Activated CD4-positive, alpha-beta T cell treated with anti-CD3 and anti-CD28 coated beads for 1 hour (primary cell): ENCODE data around the gene CNFN.

Experiments used
- DNase-seq: peaks from one replicate; pipeline ENCODE4 v3.0.0-alpha.2; 2020

CNFN gene

DNA sequence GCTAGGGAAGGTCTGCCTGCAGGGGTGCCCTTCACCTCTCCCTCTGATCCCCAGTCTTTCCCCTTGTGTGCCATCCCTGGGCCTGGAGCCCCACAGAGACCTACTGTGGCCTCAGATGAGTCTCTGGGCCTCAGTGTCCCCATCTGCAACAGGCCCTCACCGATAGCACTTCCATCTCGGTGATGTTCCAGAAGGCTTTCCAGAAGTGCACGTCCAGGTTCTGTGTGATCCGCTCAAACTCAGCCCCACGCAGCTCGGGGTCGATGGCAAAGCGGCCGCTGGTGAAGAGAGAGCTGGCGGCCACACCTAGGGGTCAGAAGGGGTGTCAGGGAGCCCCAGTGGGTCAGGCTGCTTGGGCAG is 17.7 kb upstream of the CNFN start:
- DNase-seq = no peak

DNA sequence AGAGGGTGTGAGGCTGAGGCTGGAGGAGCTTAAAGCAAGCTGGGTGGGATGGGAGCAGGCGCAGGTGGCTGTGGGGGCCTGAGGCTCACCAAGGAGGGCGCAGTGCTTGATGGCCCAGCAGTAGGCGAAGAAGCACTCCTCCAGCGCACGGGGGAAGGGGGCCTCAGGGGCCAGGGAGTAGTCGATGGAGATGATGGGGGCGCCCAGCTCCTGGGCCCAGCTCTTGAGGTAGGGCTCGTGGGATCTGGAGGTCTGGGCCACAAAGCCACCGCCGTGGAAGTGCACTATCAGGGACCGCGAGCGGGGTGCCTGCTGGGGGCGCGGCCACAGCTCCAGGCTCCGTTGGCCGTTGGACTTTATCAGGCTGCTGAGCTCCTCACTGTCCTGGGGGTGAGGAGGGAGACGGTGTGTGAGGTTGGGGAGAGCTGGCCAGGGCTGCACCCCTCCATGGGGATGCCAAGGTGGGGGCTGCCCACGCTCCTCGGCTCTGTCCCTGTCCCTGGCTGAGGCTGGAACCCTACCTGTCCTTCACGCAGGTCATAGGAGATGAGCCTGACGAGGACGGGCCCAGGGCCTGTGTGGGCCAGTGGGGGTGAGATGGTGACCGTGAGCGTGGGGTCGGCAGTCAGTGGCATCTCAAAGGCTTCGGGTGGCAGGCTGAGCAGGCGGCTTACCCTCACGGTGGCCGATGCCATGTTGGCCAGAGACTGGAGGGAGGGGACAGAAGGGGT is 17.2 kb upstream of the CNFN start:
- no peak for DNase-seq

DNA sequence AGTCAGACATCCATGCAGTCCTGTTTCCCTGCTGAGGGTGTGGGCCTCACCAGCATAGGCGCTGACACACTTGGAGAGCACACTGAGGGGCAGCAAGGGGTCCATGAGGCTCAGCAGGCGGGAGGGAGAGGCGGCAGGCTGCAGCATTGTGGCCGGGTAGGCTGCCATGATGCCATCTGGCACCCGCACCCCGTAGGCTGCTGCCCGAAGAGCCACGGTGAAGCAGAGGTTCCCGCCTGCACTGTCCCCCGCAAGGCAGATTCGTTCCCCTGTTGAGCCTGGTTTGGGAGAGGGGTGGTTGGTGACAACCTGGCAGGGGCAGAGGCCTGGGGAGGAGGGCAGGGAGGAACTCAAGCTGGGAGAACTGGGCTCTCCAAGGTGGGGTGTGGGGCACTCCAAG is 16.0 kb upstream of the CNFN start:
- DNase-seq = no peak

DNA sequence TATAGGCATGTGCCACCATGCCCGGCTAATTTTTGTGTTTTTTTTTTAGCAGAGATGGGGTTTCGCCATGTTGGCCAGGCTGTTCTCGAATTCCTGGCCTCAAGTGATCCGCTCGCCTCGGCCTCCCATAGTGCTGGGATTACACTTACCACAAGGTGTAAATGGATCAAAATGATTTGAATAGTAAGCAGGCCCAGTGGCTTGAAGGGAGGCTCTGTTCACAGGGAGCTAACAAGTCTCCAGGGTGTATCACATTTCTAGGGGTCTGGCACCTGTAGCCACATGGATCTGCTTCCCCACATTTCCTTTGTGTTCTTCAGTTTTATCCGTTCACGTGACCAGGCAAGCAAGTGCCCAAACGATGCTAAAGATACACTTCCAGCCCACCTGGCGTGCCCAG is 13.5 kb upstream of the CNFN start:
- no peak for DNase-seq

DNA sequence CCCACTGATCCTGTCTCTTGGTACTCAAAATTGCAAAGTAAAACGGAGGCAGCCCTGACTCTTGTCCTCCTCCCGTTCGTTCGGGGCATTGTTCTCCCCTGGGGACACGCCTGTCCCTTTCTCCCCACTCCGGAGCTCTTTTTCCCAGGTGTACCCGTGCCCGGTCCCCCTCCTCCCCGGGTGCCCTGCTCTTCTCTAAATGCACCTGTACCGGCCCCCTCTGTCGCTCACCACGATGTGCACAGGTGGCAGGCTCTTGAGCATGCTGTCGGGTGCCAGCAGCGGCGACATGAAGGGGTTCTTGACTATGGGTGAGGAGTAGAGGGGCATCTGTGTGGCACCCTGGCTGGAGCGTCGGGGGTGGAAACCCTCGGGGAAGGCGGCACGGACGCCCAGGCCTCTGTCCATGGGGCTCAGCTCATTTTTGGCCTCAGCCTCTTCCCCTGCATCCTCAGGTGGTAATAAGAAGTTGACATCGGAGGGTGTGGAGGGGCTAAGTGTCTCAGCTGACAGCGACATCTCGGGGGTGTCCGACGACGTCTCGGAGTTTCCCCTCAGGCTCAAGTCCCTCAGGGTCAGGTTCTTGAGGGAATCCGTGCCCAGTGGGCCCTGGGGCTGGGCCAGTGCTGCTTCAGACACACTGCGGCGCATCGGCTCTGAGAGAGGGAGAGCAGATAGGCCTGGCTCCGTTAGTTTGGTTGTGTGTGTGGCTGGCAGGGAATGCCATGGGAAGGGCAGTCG is 12.4 kb upstream of the CNFN start:
- no peak for DNase-seq

DNA sequence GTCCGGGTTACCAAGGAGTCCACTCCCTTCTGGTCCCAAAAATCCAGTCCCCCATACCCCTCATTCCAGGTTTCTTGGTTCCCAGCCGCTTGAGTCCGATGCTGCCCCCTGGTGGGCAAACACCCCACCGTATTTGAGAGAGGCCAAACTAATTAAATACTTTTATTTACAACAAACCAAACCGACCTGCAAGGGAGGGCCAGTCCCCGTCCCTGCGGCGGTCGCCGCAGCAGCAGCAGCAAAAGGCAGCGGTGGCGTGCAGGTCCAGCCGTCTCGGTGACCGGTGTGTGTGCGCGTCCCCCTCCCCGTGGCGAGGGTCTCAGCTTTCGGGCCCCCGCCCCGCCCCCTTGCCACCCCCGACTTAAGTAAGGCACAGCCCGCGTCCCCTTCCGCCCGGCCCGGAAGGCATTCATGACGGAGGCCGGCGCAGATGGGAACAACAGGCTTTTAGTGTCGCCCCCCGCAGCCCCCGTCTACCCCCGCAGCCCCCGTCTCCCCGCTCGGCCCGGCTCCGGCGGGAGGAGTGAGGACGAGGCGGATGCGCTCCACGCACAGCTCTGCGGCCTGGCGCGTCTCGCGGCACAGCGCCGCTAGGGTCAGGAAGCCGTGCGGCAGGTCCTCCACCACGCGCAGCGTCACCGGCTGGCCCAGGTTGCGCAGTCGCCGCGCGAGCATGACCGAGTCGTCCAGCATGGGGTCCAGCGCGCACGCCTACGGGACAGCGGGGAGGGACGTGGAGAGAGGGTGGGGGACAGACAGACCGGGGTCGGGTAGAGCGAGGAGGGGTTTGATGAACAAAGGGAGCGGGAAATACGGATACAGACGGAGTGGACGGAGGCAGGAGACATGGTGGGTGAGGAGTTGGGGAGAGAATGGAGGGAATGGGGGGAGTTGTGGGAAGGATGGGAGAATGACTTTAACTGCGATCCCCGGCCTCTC is 11.5 kb upstream of the CNFN start:
- peak; percentile 58 for DNase-seq

DNA sequence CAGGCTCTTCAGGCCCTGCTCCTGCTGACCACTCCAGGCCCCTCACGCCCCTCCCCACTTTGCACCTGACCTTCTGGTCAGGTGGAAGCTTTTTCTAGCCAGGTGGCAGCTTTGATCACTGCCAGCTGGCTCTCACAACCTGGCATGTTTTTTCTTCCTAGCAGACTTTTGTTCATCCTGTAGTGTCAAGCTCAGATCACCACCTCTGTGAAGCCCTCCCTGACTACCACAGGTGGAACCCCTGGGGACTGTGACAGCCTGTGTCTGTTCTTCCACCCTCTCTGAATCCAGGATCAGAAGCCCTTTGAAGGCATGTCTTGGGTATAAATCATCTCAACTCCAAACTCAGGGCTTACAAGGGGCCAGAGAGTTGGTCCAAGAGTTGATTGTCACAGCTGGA is 10.3 kb upstream of the CNFN start:
- no peak for DNase-seq

DNA sequence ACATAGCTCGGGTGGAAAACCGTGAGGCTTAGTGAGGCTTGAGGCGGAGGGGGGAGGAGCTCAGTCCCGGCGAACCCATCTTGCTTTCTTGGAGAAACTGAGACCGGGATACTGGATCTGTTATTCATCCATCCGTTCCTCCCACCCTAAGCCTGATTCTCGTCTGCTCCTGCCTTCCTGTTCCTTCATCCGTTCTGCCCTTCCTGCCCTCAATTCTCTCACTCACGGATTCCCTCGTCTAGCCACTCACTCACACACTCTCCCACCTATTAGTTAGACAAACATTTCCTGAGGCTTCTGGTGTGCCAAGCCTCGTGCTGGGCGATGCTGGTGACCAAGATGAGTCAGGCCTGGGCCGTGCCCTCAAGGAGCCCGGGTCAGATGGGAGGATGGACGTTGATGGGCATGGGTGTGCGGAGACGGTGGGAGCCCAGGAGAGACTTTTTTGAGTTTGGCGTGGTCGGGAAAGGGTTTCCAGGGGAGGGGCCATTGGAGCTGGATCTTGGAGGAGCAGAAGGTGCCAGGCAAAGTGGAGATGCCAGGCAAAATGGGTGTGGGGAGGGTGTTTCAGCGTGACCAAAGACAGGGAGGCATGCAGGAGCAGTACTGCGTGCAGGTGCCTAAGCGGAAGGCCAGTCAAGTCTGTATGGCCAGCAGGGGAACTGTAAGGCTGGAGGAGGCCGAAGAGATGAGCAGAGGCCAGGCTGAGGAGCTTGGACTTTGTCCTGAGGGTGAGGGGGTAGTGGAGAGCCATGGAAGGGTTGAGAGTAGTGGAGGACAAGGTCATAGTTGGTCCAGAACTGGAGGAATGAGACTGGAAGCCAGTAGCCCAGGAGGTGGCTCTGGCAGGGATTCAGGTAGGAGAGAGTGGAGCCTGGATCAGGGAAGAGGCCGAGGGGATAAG is 7.4 kb upstream of the CNFN start:
- DNase-seq = no peak

DNA sequence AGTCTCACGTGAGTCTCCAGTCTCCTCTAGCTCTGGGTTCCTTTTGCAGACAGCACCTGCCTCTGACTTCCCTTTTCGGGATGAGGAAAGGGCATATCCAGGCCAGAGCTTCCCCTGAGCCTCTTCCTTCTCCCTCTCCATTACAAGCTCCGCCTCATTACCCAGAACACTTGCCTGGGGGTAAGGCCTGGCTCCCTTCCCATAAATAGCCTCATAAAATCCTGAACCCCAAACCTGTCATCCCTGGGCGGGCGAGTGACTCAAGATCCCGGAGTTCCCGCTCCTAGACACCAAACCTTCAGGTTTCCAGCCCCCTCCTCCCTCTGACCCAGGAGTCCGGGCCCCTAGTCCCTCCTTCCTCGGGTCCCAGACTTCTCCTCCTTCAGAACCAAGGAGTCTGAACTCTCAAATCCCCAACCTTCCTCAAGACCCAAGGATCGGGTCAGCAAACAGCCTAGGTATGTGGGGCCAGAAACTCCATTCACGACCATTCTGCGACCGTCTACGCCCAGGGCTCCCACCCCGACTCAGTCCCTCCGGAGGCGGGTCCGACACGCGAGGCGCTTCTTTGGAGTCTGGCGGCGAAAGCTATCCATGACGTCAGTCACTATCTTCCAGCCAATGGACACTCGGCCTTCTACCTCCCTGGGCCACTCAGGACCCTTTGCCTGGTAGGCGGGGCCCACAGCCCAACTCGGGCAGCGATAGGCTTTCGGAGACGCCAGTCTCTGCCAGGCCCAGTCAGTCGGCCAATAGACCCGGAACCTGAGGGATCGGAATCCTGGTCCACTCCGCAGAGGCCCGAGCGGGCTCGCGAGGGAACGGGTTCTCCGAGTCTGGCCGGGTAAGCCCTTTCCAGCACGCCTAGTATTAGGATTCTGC is 6.5 kb upstream of the CNFN start:
- peak; percentile 83 for DNase-seq

DNA sequence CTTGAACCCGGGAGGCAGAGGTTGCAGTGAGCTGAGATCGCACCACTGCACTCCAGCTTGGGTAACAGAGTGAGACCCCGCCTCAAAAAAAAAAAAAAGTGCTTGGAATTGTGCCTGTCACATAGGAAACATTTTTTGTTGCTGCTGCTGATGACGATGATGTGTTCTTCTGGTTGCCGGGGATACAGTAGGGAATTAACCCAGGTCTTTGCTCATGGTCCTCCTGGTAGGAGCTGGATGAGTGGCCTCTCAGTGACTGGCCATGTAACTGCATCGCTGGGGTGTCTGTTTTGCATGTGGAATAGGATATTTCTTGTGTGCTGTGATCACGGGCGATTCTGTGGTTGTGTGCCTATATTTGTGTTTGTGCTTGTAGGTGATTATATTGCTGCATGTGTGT is 4.7 kb upstream of the CNFN start:
- no peak for DNase-seq

DNA sequence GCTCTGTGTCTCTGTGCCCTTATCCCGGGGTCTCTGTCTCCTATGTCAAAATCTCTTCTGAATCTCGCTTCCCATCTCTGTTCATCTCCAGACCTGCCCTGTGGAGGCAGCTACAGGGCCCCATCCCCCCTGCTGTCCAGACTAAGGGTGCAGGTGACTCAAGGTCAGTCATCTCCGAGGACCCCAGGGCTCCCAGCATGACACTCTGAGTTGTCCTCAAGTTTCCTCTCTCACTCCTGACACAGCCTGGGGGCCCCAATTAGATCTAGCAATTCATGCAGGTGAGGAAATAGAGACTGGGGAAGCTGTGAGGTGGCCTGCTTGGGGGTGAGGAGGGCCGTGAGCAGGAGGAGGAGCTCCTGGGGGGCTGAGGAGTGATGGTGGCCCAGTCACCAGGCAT is 2.1 kb upstream of the CNFN start:
- no peak for DNase-seq

DNA sequence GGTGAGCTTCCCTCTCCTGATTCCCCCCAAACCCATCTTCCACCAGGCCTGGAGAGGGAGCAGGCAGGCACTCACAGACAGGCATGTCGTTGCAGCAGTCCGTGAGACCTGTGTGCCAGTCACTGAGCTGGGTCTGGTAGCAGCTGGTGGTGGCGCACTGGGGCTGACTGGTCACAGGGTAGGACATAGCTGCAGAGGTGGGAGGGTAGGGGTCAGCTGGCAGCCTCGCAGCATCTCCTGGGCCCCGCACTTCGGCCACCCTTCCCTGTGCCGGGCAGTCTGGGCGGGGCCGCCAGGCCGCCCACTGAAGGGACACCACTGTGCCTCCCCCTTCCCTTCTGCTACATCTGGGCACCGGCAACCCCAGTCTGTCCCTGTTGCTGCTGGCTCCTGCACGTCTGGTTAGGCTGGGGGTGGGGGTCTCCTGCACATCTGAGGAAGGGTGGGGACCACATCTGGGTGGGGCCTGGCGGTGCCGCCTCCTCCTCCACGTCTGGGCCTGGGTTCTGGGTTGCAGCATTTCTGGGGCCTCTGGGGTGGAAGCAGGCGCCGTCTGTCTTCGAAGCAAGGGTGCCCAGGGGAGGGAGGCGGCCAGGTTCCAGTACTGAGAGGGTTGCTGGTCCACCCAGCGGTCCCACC is 1.1 kb downstream of the CNFN start:
- no peak for DNase-seq

DNA sequence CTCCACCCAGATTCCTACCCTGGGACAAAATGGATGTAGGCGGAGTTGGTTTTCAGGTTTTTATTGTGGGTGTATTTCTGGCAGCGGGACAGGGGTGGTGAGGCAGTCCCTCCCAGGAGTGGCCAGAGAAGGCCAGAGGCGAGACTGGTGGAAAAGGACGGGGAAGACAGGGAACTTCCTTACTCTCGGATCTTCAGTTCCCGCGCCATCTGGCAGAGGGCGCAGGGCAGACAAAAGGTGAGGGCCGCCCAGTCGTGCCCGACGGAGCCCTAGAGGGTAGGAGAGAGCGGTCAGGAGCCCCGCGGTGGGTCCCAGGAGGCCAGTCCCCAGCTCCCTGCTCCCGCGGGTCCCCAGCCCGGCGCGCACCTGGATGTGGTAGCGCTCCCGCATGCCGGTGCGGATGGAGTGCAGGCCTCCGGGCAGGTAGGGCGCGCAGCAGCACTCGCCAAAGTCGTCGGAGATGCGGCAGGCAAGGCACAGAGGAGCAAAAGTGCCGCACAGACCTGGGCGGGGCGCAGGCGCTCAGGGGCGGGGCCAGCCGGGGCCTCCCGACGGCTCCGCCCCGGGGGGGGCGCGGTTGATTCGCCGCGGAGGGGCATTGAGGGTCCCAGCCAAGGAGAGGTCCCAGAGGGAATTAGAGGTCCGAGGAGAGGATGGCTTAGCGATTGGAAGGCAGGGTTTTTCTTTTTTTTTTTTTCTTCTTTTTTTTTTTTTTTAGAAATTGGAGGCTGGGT is 3.0 kb downstream of the CNFN start:
- peak; percentile 50 for DNase-seq

DNA sequence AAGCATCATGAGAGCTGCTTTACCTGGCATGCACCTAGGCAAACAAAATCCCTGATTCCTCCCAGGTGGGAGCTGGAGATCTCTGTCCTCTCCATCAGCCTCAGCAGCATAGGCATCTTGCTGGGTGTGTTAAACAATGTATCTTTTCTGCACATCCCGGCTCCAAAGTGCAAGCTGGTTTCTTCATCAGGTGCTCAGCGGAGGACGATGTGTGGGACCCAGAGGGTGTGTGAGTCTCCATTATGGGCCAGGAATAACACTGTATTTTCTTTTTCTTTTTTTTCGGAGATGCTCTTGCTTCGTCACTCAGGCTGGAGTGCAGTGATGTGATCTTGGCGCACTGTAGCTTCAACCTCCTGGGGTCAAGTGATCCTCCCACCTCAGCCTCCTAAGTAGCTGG is 9.9 kb downstream of the CNFN start:
- no peak for DNase-seq

DNA sequence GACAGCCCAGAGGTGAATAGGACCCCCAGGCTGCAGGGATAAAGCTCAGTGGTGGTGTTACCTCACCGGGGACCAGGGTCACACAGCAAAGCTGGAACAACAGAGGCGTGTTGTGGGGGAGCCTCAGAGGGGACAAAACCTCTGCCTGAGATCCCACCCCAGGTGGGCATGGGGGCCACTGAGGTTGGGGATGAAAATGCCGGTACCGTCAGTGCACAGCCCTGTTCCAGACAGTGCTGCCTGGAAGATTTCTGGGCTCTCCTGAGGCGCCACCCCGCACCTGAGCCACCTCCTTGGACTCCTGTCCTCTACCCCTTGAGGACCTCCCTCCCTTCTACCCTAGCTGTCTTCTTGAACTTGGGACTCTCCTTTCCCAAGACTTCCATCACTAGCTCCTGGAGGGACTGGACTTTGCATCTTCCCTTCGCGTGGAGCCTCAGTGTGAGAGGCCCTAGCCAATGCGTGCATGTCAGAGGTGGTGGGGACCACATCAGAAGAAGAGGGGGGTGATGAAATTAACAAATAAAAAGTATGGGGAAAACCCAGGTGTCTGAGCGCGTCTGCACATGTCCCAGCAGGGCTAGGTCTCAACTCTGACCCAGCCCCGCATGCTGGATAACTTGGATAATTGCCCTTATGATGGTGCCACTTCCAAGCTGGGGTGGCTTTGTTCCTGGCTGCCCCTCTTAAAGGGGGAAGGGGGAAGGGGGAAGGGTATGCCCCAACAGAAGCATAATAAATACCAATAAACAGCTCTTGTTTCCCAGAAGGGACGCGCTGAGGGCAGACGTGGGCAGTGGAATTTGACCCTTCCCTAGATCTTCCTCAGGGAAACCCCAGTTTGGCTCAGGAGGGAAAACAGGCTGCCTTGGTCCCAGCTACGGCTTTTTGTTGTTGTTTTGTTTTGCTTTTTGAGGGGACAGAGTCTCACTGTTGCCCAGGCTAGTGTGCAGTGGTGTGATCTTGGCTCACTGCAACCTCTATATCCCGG is 11.6 kb downstream of the CNFN start:
- no peak for DNase-seq

DNA sequence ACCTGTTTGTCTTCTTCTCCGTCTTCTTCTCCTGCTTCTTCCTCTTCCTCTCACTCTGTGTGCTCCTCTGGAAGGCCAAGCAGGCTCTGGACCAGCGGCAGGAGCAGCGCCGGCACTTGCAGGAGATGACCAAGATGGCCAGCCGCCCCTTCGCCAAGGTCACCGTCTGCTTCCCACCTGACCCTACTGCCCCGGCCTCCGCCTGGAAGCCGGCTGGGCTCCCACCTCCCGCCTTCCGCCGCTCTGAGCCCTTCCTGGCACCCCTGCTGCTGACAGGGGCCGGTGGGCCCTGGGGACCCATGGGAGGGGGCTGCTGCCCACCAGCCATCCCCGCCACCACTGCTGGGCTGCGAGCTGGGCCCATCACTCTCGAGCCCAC is 13.9 kb downstream of the CNFN start:
- DNase-seq = no peak

DNA sequence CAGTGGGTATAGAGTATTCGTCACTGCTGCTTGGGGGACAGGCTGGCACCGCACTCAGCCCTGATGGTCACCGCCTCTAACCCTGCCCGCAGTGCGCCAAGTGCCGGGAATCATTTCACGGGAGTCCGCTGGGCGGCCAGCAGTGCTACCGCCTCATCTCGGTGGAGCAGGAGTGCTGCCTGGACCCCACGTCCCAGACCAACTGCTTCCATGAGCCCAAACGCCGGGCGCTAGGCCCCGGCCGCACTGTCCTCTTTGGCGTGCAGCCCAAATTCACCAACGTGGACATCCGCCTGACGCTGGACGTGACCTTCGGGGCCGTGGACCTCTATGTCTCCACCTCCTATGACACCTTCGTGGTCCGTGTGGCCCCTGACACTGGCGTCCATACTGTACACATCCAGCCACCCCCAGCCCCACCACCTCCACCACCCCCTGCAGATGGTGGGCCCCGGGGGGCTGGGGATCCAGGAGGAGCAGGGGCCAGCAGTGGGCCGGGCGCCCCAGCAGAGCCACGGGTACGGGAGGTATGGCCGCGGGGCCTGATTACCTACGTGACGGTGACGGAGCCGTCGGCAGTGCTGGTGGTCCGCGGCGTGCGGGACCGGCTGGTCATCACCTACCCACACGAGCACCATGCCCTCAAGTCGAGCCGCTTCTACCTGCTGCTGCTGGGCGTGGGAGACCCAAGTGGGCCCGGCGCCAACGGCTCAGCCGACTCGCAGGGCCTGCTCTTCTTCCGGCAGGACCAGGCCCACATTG is 14.5 kb downstream of the CNFN start:
- DNase-seq = no peak

DNA sequence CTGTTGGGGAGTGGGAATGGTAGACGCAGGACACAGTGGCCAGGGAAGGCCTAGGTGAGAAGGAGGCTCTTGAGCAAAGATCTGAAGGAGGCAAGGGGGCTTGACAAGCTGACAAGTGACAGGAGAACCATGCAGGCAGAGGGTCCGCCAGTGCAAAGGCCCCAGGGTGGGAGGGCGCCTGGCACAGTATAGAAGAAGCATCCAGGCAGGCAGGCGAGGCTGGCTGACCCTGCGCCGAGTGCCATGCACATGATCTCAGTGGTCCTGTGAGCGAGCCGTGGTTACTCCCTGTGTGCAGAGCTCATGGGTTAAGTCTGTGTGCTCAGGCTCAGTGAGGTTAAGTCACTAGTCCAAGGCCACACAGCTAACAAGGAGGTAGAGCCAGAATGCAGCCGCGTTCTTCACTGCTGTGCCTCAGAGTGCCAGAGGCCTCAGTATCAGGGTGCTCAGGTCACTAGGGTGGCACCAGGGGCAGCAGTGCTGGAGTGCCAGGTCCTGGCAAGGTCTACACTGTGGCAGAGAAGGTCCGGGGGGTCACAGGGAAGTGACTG is 15.2 kb downstream of the CNFN start:
- DNase-seq = no peak
